HG03558 (cell line): ENCODE data around the gene LARP6.

Source experiments
- ATAC-seq: cut with Tn5 transposase; IDR thresholded peaks from one replicate; pipeline ENCODE4 v1.9.1; 2021; ENCODE audit warnings: moderate number of reproducible peaks; ENCODE audit not compliant: unreplicated experiment; ENCODE audit errors: extremely low read depth

Gene LARP6

DNA sequence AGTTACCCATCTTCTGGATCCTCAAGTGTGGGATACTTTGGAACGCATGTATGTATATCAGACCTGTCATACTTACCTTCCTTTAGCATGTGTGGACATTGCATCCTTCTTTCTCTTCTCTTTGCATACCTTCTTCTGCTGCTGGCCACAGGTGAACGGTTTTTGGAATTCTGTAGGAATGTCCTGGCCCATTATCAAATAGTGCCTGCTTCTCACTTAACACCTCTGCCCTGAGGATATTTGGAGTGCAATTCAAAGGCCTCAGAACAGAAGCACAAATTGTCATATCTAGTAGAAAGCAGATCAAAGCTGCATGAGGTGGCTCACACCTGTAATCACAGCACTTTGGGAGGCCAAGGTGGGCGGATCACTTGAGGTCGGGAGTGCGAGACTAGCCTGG, 56.5 kb downstream of the LARP6 start:
- ATAC-seq, result no peak

GRCh38 chr15:70796516-70797310, 57.2 kb downstream of the LARP6 start:
- ATAC-seq, result no peak

GRCh38 chr15:70795311-70795665, 58.7 kb downstream of the LARP6 start:
- ATAC-seq, result no peak

GRCh38 chr15:70794596-70795310, 59.2 kb downstream of the LARP6 start:
- no peak for ATAC-seq

DNA sequence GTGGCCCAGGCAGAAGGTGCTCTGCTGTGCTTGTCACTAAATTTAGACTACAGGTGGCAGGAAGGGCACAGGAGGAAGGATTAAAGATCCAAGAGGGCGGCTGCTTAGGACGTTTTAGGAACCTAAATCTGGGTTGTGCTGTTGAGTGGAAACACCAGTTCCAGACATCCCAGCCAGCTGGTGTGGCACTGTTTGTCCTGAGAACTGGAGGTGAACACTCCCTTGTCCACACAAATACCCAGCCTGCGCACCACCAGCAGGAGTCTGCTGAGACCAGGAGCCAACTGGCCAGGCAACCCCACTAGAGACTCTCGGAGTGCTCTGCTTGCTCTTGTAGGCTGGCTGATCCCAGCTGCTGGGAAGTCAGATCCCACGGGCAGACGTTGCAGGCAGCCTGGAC, 60.3 kb downstream of the LARP6 start:
- ATAC-seq, result no peak

DNA sequence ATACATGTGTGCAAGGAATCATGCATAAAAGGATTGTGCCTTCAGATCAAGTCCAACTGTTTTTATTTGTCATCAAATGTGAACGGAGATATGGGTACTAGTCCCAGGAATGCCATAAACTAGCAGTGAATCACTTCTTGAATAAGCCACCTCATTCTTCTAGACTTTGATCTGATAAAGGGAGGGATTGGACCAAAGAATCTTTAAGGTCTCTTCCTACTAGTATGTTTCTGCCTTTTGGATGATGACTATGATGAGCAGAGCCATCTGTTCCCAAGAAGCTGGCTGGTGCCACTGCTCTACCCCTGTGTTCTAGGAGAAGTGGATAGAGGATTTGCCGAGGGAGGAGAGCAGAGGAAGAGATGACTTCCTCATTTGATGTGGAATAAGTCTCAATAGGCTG, 61.8 kb downstream of the LARP6 start:
- ATAC-seq, result no peak

DNA sequence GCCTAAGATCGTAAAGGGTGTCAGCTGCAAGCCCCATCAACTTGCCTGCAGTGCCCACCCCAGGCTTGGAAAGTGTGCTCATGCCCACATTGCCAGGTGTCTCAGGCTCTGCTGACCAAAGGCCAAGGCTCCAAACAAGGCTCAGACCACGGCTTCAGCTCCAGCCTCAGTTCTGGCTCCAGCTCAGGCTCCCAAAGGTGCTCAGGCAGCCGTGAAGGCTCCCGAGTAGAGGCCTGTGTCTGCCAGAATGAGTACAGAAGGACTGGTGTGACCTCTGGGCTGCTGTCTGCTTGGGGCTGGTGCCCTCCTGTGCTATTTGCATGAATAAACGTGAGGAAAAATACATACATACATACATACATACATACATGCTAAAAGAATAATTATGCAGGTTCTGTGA, 62.7 kb downstream of the LARP6 start:
- no peak for ATAC-seq

DNA sequence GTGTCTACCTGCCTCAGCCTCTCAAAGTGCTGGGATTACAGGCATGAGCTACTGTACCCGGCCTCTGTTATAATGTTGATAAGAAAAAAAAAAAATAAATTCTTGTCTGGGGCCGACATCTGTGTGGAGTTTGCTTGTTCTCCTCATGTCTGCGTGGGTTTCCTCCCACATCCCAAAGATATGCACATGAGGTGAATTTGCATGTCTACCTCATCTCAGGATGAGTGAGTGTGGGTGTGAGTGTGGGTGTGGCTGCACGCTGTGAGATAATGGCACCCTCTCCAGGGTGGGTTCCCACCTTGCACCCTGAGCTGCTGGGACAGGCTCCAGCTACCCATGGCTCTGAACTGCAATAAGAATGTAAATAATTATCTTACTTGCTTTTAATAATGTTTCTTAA, 64.7 kb downstream of the LARP6 start:
- ATAC-seq, result no peak

DNA sequence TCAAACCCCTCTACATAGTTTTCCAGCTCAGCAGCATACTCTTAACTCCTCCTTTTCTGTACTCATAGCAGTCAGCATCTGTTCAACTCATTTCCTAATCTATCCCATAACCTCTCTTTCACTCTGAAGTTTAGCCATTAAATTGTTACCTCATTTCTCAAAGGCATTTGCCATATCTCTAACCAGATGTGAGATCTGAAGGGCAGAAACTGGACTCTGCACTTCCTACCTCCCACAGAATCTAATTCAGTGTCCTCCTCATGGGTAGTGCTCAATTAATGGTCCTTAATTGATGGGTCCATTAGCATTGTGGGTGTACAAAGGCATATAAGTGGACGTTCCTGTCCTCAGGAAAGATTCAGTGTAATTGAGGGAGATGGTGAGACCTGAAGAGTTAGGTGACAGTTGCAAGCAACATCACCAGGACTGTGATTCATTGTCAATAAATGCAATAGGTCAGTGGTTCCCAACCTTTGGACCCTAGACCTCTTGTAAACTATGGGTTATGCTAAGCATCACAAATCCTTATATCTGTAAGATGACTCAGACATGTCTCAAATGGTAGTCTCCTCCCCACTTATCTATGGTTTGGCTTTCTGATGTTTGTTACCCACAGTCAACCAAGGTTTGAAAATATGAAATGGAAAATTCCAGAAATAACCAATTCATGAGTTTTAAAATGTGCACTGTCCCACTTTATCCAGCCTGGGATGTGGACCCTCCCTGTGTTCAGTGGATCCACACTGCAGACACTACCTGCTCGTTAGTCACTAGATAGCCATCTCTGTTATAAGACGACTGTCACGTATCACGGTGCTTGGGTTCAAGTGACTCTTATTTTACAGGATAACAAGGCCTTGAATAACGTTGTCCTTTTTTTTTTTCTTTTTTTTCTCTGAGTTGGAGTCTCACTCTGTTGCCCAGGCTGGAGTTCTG, 65.6 kb downstream of the LARP6 start:
- no peak for ATAC-seq

GRCh38 chr15:70786996-70787395, 67.0 kb downstream of the LARP6 start:
- ATAC-seq, result no peak

GRCh38 chr15:70783610-70784022, 70.3 kb downstream of the LARP6 start:
- no peak for ATAC-seq

DNA sequence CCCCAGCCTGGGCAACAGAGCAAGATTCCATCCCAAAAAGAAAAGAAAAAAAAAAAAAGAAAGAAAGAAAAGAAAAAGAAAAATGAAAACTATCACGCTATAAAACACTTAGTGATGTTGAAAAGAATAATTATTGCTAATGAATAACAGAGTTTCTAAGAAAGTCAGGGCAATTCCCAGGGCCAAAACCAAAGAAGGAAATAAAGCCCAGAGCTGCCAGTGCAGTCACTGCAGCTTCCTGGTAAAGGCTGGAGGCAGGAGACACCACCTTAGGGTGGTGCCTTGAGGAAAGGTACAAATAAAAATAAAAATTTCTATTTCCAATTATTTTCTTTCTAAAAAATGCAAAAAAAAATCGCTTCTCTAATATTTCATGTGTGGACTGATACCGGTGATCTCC, 70.9 kb downstream of the LARP6 start:
- ATAC-seq, result no peak

GRCh38 chr15:70781236-70781635, 72.7 kb downstream of the LARP6 start:
- ATAC-seq, result no peak
